ENCODE data around the gene MRPL18.

Gene MRPL18

GRCh38 chr6:159756508-159756907 is 33.8 kb upstream of the MRPL18 start:
- no peak for TF ChIP-seq CTCF (IDR thresholded peaks at IDR 0.05; ENCODE audit: borderline replicate concordance, extremely low read depth, low read length, poor library complexity, severe bottlenecking)
- no peak for TF ChIP-seq EZH2 (IDR thresholded peaks at IDR 0.05; ENCODE audit: borderline replicate concordance, low read depth, low read length, severe bottlenecking)
- ATAC-seq (ENCODE audit: insufficient read depth, low read depth), result no peak
- H3K4me3 ChIP-seq (ENCODE audit: low read depth in 1 of 2, low read length in 2 of 2), result no peak overlapping the region
- no peaks in the 10 kb centered on the region; the same call in 1 of the 2 replicates for H4K20me1 ChIP-seq (ENCODE audit: insufficient read depth, low read length)
- H2AFZ ChIP-seq (ENCODE audit: low read depth, low read length), result no peak overlapping the region
- no peak overlapping the region for H3K27ac ChIP-seq (ENCODE audit: low read length)
- H3K4me2 ChIP-seq (ENCODE audit: insufficient read depth, low read length), result no peak overlapping the region
- H3K36me3 ChIP-seq (ENCODE audit: insufficient read depth, low read length), result peaks cover 72% of the 10 kb centered on the region
- no peaks in the 10 kb centered on the region for H3K27me3 ChIP-seq (ENCODE audit: insufficient read depth, low read length, poor library complexity)
- H3K4me1 ChIP-seq (ENCODE audit: insufficient read depth, low read length), result peaks cover 14% of the 10 kb centered on the region
- H3K79me2 ChIP-seq (ENCODE audit: insufficient read depth, low read length), result peaks cover 44% of the 10 kb centered on the region
- no peak for DNase-seq
- H3K9ac ChIP-seq (ENCODE audit: low read depth, low read length), result no peak overlapping the region
- H3K9me3 ChIP-seq (ENCODE audit: insufficient read depth, low read length, severe bottlenecking), result no peaks in the 10 kb centered on the region

- Histone ChIP-seq H3K4me2 (ENCODE audit: insufficient read depth, low read length) (no peak overlapping the region), H3K9me3 (ENCODE audit: insufficient read depth, low read length, severe bottlenecking) (no peaks in the 10 kb centered on the region), H3K36me3 (ENCODE audit: insufficient read depth, low read length) (peaks cover 63% of the 10 kb centered on the region), H3K9ac (ENCODE audit: low read depth, low read length) (no peak overlapping the region), H3K4me1 (ENCODE audit: insufficient read depth, low read length) (peaks cover 24% of the 10 kb centered on the region), H2AFZ (ENCODE audit: low read depth, low read length) (no peak overlapping the region), H3K27ac (ENCODE audit: low read length) (no peak overlapping the region), H3K27me3 (ENCODE audit: insufficient read depth, low read length, poor library complexity) (no peaks in the 10 kb centered on the region), H3K79me2 (ENCODE audit: insufficient read depth, low read length) (peaks cover 43% of the 10 kb centered on the region), H4K20me1 (ENCODE audit: insufficient read depth, low read length) (no peaks in the 10 kb centered on the region; the same call in 1 of the 2 replicates), H3K4me3 (ENCODE audit: low read depth in 1 of 2, low read length in 2 of 2) (no peak overlapping the region)
- DNase-seq (no peak), ATAC-seq (ENCODE audit: insufficient read depth, low read depth) (no peak)
- peak; percentile 14 for TF ChIP-seq CTCF (IDR thresholded peaks at IDR 0.05; ENCODE audit: borderline replicate concordance, extremely low read depth, low read length, poor library complexity, severe bottlenecking)
- TF ChIP-seq EZH2 (IDR thresholded peaks at IDR 0.05; ENCODE audit: borderline replicate concordance, low read depth, low read length, severe bottlenecking), result no peak
These were observed 32.0 kb upstream of the MRPL18 start for GRCh38 chr6:159758031-159759001.

GRCh38 chr6:159759645-159760044 is 30.6 kb upstream of the MRPL18 start:
- no peak overlapping the region for H3K4me3 ChIP-seq (ENCODE audit: low read depth in 1 of 2, low read length in 2 of 2)
- no peaks in the 10 kb centered on the region for H3K9me3 ChIP-seq (ENCODE audit: insufficient read depth, low read length, severe bottlenecking)
- H3K79me2 ChIP-seq (ENCODE audit: insufficient read depth, low read length), result peaks cover 47% of the 10 kb centered on the region
- H2AFZ ChIP-seq (ENCODE audit: low read depth, low read length), result no peak overlapping the region
- H3K27ac ChIP-seq (ENCODE audit: low read length), result no peak overlapping the region
- H4K20me1 ChIP-seq (ENCODE audit: insufficient read depth, low read length), result no peaks in the 10 kb centered on the region; the same call in 1 of the 2 replicates
- DNase-seq (no peak), ATAC-seq (ENCODE audit: insufficient read depth, low read depth) (no peak)
- no peak for TF ChIP-seq CTCF (IDR thresholded peaks at IDR 0.05; ENCODE audit: borderline replicate concordance, extremely low read depth, low read length, poor library complexity, severe bottlenecking)
- TF ChIP-seq EZH2 (IDR thresholded peaks at IDR 0.05; ENCODE audit: borderline replicate concordance, low read depth, low read length, severe bottlenecking), result no peak
- no peak overlapping the region for H3K4me2 ChIP-seq (ENCODE audit: insufficient read depth, low read length)
- peaks cover 36% of the 10 kb centered on the region for H3K4me1 ChIP-seq (ENCODE audit: insufficient read depth, low read length)
- no peaks in the 10 kb centered on the region for H3K27me3 ChIP-seq (ENCODE audit: insufficient read depth, low read length, poor library complexity)
- H3K36me3 ChIP-seq (ENCODE audit: insufficient read depth, low read length), result peaks cover 60% of the 10 kb centered on the region
- H3K9ac ChIP-seq (ENCODE audit: low read depth, low read length), result no peak overlapping the region

All from DND-41 (cell line).